Hepatocyte (in vitro differentiated cells): ENCODE data around the gene HTR3D.
"Not testable (repeated sequence)": the region's sequence is repeated elsewhere in the genome, so short reads cannot be mapped to it uniquely, and the experiment has no call there.

Source experiments
- EZH2 ChIP-seq: fragments of 200-600 bp; sonication (generic); IDR thresholded peaks from 2 replicates; pipeline ENCODE4 v1.6.1; 2016; ENCODE audit warnings: antibody characterized with exemption, mild to moderate bottlenecking, borderline replicate concordance
- EZH2phosphoT487 ChIP-seq: fragments of 200-600 bp; sonication (generic); IDR thresholded peaks from one replicate; pipeline ENCODE4 v1.6.1; 2018; ENCODE audit warnings: antibody characterized with exemption, mild to moderate bottlenecking, low read depth, moderate library complexity; ENCODE audit not compliant: unreplicated experiment, severe bottlenecking
- TF ChIP-seq, protein P1 (sequence below): fragments of 200-600 bp; sonication (generic); IDR thresholded peaks from 2 replicates; pipeline ENCODE4 v1.5.1; 2016; ENCODE audit warnings: antibody characterized with exemption, mild to moderate bottlenecking; ENCODE audit not compliant: poor library complexity

DNA sequence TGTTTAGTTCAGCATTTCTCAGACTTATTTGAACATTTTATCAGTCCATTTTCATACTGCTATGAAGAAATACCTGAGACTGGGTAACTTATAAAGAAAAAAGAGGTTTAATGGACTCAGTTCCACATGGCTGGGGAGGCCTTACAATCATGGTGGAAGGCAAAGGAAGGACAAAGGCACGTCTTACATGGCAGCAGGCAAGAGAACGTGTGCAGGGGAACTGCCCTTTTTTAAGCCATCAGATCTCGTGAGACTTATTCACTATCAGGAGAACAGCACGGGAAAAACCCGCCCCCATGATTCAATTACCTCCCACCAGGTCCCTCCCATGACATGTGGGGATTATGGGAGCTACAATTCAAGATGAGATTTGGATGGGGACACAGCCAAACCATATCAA, 6.3 kb upstream of the HTR3D start:
- TF ChIP-seq, protein P1, sequence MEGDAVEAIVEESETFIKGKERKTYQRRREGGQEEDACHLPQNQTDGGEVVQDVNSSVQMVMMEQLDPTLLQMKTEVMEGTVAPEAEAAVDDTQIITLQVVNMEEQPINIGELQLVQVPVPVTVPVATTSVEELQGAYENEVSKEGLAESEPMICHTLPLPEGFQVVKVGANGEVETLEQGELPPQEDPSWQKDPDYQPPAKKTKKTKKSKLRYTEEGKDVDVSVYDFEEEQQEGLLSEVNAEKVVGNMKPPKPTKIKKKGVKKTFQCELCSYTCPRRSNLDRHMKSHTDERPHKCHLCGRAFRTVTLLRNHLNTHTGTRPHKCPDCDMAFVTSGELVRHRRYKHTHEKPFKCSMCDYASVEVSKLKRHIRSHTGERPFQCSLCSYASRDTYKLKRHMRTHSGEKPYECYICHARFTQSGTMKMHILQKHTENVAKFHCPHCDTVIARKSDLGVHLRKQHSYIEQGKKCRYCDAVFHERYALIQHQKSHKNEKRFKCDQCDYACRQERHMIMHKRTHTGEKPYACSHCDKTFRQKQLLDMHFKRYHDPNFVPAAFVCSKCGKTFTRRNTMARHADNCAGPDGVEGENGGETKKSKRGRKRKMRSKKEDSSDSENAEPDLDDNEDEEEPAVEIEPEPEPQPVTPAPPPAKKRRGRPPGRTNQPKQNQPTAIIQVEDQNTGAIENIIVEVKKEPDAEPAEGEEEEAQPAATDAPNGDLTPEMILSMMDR, result not testable (repeated sequence)
- TF ChIP-seq EZH2, EZH2phosphoT487: not testable (repeated sequence)
